SK-N-MC (cell line): ENCODE data around the gene SYAP1.

Source experiments
- EZH2 ChIP-seq: fragments of 200-600 bp; sonication (generic); IDR thresholded peaks from one replicate; pipeline ENCODE4 v1.6.1; 2017; ENCODE audit warnings: antibody characterized with exemption
- FOXP2 ChIP-seq: optimal IDR thresholded peaks from 2 replicates; pipeline ENCODE3; 2011; ENCODE audit warnings: mild to moderate bottlenecking, moderate library complexity; ENCODE audit not compliant: insufficient read depth; ENCODE audit errors: extremely low read length, control extremely low read depth
- POLR2AphosphoS5 ChIP-seq: IDR thresholded peaks from 2 replicates; pipeline ENCODE4 v1.6.1; 2012; ENCODE audit warnings: mild to moderate bottlenecking, low read depth, low read length, borderline replicate concordance

DNA sequence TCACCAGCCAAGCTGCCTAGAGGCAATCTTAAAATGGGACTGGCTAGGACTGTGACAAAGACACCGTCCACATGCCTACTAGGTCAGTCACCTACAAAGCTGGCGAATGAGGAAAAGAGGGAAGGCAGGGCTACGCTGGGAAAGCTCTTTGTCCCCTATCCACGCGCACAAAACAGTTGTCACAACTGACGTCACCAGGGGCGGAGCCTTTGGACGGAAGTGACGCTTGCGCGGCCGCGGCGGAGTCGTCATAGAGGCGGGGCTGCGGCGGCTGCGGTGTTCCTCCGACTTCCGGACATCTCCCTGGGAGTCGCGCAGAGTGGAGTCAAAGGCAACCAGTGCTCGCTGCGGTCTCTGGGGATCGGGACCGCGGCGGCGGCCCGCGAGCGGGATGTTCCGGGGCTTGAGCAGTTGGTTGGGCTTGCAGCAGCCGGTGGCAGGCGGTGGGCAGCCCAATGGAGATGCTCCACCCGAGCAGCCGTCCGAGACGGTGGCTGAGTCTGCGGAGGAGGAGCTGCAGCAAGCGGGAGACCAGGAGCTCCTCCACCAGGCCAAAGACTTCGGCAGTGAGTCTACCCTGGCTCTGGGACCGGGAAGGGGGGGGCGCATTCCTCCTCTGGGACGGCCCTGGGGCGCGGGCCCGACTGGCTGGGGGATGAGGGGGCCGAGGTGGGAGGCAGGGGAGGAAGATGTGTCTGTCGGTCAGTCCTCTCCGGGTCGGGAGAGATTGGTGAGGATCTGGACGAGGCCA lies at the start of gene SYAP1:
- TF ChIP-seq POLR2AphosphoS5 (peak; percentile 94), EZH2 (no peak), FOXP2 (peak; percentile 90)
